Liver (tissue), 3 donors: ENCODE measurements around the gene MRPS18A.

ENCODE experiments used
- RAD21 ChIP-seq, 2 donors: IDR thresholded peaks; 2 replicates each; pipeline ENCODE4 v1.6.1; 2016; ENCODE audit warnings: antibody characterized with exemption in 2 of 2, mild to moderate bottlenecking in 2 of 2
- ZBTB33 ChIP-seq: IDR thresholded peaks from 2 replicates; pipeline ENCODE4 v1.6.1; 2016; ENCODE audit warnings: antibody characterized with exemption
- TF ChIP-seq, protein P1 (sequence below): fragments of 150-350 bp; IDR thresholded peaks from 2 replicates; pipeline ENCODE4 v1.5.1; 2017; ENCODE audit warnings: improper control_type of control experiment, low read depth, low read length; ENCODE audit not compliant: missing input control
- donor health status: healthy.
- donor health status: healthy.

- TF ChIP-seq ZBTB33 (no peak), RAD21 (IDR thresholded peaks at IDR 0.05) (no peak)
- TF ChIP-seq, protein P1, sequence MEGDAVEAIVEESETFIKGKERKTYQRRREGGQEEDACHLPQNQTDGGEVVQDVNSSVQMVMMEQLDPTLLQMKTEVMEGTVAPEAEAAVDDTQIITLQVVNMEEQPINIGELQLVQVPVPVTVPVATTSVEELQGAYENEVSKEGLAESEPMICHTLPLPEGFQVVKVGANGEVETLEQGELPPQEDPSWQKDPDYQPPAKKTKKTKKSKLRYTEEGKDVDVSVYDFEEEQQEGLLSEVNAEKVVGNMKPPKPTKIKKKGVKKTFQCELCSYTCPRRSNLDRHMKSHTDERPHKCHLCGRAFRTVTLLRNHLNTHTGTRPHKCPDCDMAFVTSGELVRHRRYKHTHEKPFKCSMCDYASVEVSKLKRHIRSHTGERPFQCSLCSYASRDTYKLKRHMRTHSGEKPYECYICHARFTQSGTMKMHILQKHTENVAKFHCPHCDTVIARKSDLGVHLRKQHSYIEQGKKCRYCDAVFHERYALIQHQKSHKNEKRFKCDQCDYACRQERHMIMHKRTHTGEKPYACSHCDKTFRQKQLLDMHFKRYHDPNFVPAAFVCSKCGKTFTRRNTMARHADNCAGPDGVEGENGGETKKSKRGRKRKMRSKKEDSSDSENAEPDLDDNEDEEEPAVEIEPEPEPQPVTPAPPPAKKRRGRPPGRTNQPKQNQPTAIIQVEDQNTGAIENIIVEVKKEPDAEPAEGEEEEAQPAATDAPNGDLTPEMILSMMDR: no peak
Observed at GRCh38 chr6:43689421-43689820, 1.8 kb upstream of the MRPS18A start.
